GM23338 (cell line): ENCODE results near the gene GOSR1. TPM values are rescaled to one million over a fixed set of nuclear protein-coding genes. Genes with fewer than 3 reads are reported as not detected.

Experiments
- ATAC-seq: fragments of 200-7000 bp; cut with Tn5 transposase; 3 replicates; pipeline ENCODE4 v1.9.1; 2020
- DNase-seq: peaks from one replicate; pipeline ENCODE4 v3.0.0-alpha.2; 2015; ENCODE audit warnings: low spot score
- H2AFZ ChIP-seq: fragments of 200-600 bp; sonication (generic); 2 replicates; pipeline ENCODE4 v1.8.0; 2016; ENCODE audit warnings: antibody characterized with exemption, mild to moderate bottlenecking, moderate library complexity
- H3F3A ChIP-seq: fragments of 200-600 bp; sonication (generic); replicated peaks from 2 replicates; pipeline ENCODE4 v1.8.0; 2017; ENCODE audit warnings: antibody characterized with exemption, mixed run types, low read depth
- H3K27ac ChIP-seq: fragments of 200-600 bp; sonication (generic); 2 replicates; pipeline ENCODE4 v1.6.1; 2016; ENCODE audit warnings: low read depth
- H3K27me3 ChIP-seq: fragments of 200-600 bp; sonication (generic); 2 replicates; pipeline ENCODE4 v1.8.0; 2016; ENCODE audit warnings: mild to moderate bottlenecking, mixed run types, moderate library complexity; ENCODE audit not compliant: insufficient read depth
- H3K36me3 ChIP-seq: fragments of 200-600 bp; sonication (generic); 2 replicates; pipeline ENCODE4 v1.8.0; 2016; ENCODE audit warnings: mild to moderate bottlenecking; ENCODE audit not compliant: insufficient read depth
- H3K4me1 ChIP-seq: fragments of 200-600 bp; sonication (generic); 2 replicates; pipeline ENCODE4 v1.8.0; 2016; ENCODE audit warnings: mild to moderate bottlenecking, moderate library complexity; ENCODE audit not compliant: insufficient read depth
- H3K4me2 ChIP-seq: fragments of 200-600 bp; sonication (generic); 2 replicates; pipeline ENCODE4 v1.7.1; 2017; ENCODE audit warnings: mixed run types
- H3K4me3 ChIP-seq: fragments of 200-600 bp; sonication (generic); 2 replicates; pipeline ENCODE4 v1.6.1; 2016; ENCODE audit warnings: mixed run types
- H3K79me2 ChIP-seq: fragments of 200-600 bp; sonication (generic); replicated peaks from 2 replicates; pipeline ENCODE4 v1.8.0; 2017; ENCODE audit warnings: mild to moderate bottlenecking; ENCODE audit not compliant: insufficient read depth
- H3K9me2 ChIP-seq: fragments of 200-600 bp; sonication (generic); 2 replicates; pipeline ENCODE4 v1.8.0; 2017; ENCODE audit not compliant: insufficient read depth
- H4K20me1 ChIP-seq: fragments of 200-600 bp; sonication (generic); replicated peaks from 2 replicates; pipeline ENCODE4 v1.8.0; 2017; ENCODE audit warnings: mild to moderate bottlenecking; ENCODE audit not compliant: insufficient read depth
- H3K27ac Mint-ChIP-seq: 2 replicates; pipeline ENCODE4 v1.8.0; 2020; ENCODE audit warnings: inconsistent platforms, mild to moderate bottlenecking, moderate library complexity, mixed read lengths
- H3K27me3 Mint-ChIP-seq: 3 replicates; pipeline ENCODE4 v1.8.0; 2022; ENCODE audit warnings: low read depth, mild to moderate bottlenecking, moderate library complexity, mixed read lengths, inconsistent platforms; ENCODE audit not compliant: insufficient read depth, poor library complexity
- H3K36me3 Mint-ChIP-seq: 3 replicates; pipeline ENCODE4 v1.8.0; 2021; ENCODE audit warnings: low read depth, mild to moderate bottlenecking, inconsistent platforms, moderate library complexity, mixed read lengths
- H3K4me1 Mint-ChIP-seq: 3 replicates; pipeline ENCODE4 v1.8.0; 2020; ENCODE audit warnings: mild to moderate bottlenecking, inconsistent platforms, mixed read lengths
- H3K4me3 Mint-ChIP-seq: 3 replicates; pipeline ENCODE4 v1.8.0; 2021; ENCODE audit warnings: moderate library complexity, mild to moderate bottlenecking, inconsistent platforms, mixed read lengths
- H3K9me3 Mint-ChIP-seq: 3 replicates; pipeline ENCODE4 v1.8.0; 2020; ENCODE audit warnings: moderate library complexity, mild to moderate bottlenecking, inconsistent platforms, mixed read lengths
- CREB1 ChIP-seq: fragments of 250-450 bp; sonication (Bioruptor Pico); IDR thresholded peaks from 2 replicates; pipeline ENCODE4 v1.5.0; 2020; ENCODE audit warnings: low read depth, mild to moderate bottlenecking, moderate library complexity
- CTCF ChIP-seq, 2 experiments: fragments of 200-600 bp in 1 of 2; sonication (generic) in 1 of 2; conservative IDR thresholded peaks; 2 replicates each; pipeline versions ENCODE4 v1.5.1 to v1.6.1; 2016 to 2017; ENCODE audit warnings: antibody characterized with exemption in 2 of 2, low read depth in 2 of 2, mild to moderate bottlenecking in 2 of 2, moderate library complexity in 1 of 2
- ETS1 ChIP-seq: IDR thresholded peaks from 2 replicates; pipeline ENCODE4 v1.6.1; 2016; ENCODE audit warnings: antibody characterized with exemption
- EZH2 ChIP-seq: fragments of 200-600 bp; sonication (generic); IDR thresholded peaks from one replicate; pipeline ENCODE4 v1.8.0; 2017; ENCODE audit warnings: antibody characterized with exemption, mild to moderate bottlenecking, low read depth; ENCODE audit not compliant: unreplicated experiment
- EZH2phosphoT487 ChIP-seq: fragments of 200-600 bp; sonication (generic); IDR thresholded peaks from one replicate; pipeline ENCODE4 v1.8.1; 2018; ENCODE audit warnings: antibody characterized with exemption; ENCODE audit not compliant: unreplicated experiment
- JUNB ChIP-seq: IDR thresholded peaks from one replicate; pipeline ENCODE4 v1.6.1; 2016; ENCODE audit warnings: antibody characterized with exemption; ENCODE audit not compliant: unreplicated experiment
- NANOG ChIP-seq: IDR thresholded peaks from 2 replicates; pipeline ENCODE4 v1.6.1; 2016; ENCODE audit warnings: antibody characterized with exemption, borderline replicate concordance
- POLR2AphosphoS5 ChIP-seq: IDR thresholded peaks from 2 replicates; pipeline ENCODE4 v1.6.1; 2016; ENCODE audit warnings: antibody characterized with exemption, low read depth
- REST ChIP-seq: IDR thresholded peaks from one replicate; pipeline ENCODE4 v1.6.1; 2018; ENCODE audit warnings: antibody characterized with exemption; ENCODE audit not compliant: unreplicated experiment
- STAT1 ChIP-seq: IDR thresholded peaks from one replicate; pipeline ENCODE4 v1.6.1; 2016; ENCODE audit warnings: antibody characterized with exemption; ENCODE audit not compliant: unreplicated experiment
- ZNF114 ChIP-seq: fragments of 250-450 bp; sonication (Bioruptor Pico); IDR thresholded peaks from 2 replicates; pipeline ENCODE4 v1.5.0; 2020; ENCODE audit warnings: mild to moderate bottlenecking, moderate library complexity
- ZNF331 ChIP-seq: fragments of 250-450 bp; sonication (Bioruptor Pico); IDR thresholded peaks from 2 replicates; pipeline ENCODE4 v1.5.0; 2020; ENCODE audit warnings: low read depth, mild to moderate bottlenecking, moderate library complexity
- ZNF462 ChIP-seq: fragments of 250-450 bp; sonication (Bioruptor Pico); IDR thresholded peaks from 2 replicates; pipeline ENCODE4 v1.5.0; 2020; ENCODE audit warnings: mild to moderate bottlenecking, moderate library complexity
- polyA plus RNA-seq: library from polyadenylated mRNA; unstranded; fragments of >200 nt; fragmentation: Nextera tagmentation; extraction: Ambion mirVana; gene quantifications from 2 replicates; pipeline ENCODE4 v1.2.1, GENCODE V29; 2016
- total RNA-seq: library from RNA; depleted of rRNA; stranded (reverse); fragments of >200 nt; shearing (Covaris generic); gene quantifications from 2 replicates; pipeline ENCODE4 v1.2.3, GENCODE V29; 2014

The GOSR1 gene
- total and polyA plus RNA-seq, 2 experiments from 2014 or later: 33.4 to 74.1 TPM

GRCh38 chr17:30493780-30494179 is 16.6 kb downstream of the GOSR1 start:
- H3K27me3 ChIP-seq: no peaks in the 10 kb centered on the region
- no peaks in the 10 kb centered on the region for H3F3A ChIP-seq
- no peak for ATAC-seq
- H3K27me3 Mint-ChIP-seq: no peaks in the 10 kb centered on the region
- H3K4me1 ChIP-seq: no peaks in the 10 kb centered on the region
- no peaks in the 10 kb centered on the region for H3K4me1 Mint-ChIP-seq
- no peak overlapping the region for H3K4me2 ChIP-seq
- H3K27ac Mint-ChIP-seq: no peak overlapping the region
- peaks cover 80% of the 10 kb centered on the region for H3K36me3 Mint-ChIP-seq
- no peak overlapping the region for H3K4me3 ChIP-seq
- H3K36me3 ChIP-seq: peaks cover 34% of the 10 kb centered on the region
- H3K9me3 Mint-ChIP-seq: no peaks in the 10 kb centered on the region
- DNase-seq: no peak
- H2AFZ ChIP-seq: no peak overlapping the region
- no peaks in the 10 kb centered on the region for H3K9me2 ChIP-seq
- TF ChIP-seq ZNF462: no peak
- no peak for TF ChIP-seq EZH2
- no peak for TF ChIP-seq POLR2AphosphoS5
- no peak for TF ChIP-seq ZNF114 (CRISPR knock-in tag)
- no peak for TF ChIP-seq JUNB
- TF ChIP-seq CREB1: no peak
- no peak for TF ChIP-seq REST
- TF ChIP-seq ETS1: no peak
- TF ChIP-seq ZNF331 (CRISPR knock-in tag): no peak
- no peak for TF ChIP-seq NANOG
- TF ChIP-seq CTCF (conservative IDR thresholded peaks at IDR 0.05; ENCODE audit: low read depth in 2 of 2): no peak
- TF ChIP-seq STAT1: no peak
- TF ChIP-seq EZH2phosphoT487: no peak
- no peaks in the 10 kb centered on the region for H3K79me2 ChIP-seq
- H3K27ac ChIP-seq: no peak overlapping the region
- H4K20me1 ChIP-seq: no peaks in the 10 kb centered on the region; the same call in none of the 2 replicates
- H3K4me3 Mint-ChIP-seq: no peak overlapping the region
